HG02678 (cell line): Measurements from ENCODE around the gene COA6.
"Not testable (repeated sequence)": the region's sequence is repeated elsewhere in the genome, so short reads cannot be mapped to it uniquely, and the experiment has no call there.

Source experiments
- ATAC-seq: cut with Tn5 transposase; IDR thresholded peaks from one replicate; pipeline ENCODE4 v1.9.1; 2021; ENCODE audit warnings: mild to moderate bottlenecking, moderate library complexity; ENCODE audit not compliant: unreplicated experiment

The COA6 gene

GRCh38 chr1:234369033-234369430 lies 4.2 kb upstream of the COA6 start:
- ATAC-seq: no peak

GRCh38 chr1:234369784-234370183 lies 3.5 kb upstream of the COA6 start:
- ATAC-seq: no peak

DNA sequence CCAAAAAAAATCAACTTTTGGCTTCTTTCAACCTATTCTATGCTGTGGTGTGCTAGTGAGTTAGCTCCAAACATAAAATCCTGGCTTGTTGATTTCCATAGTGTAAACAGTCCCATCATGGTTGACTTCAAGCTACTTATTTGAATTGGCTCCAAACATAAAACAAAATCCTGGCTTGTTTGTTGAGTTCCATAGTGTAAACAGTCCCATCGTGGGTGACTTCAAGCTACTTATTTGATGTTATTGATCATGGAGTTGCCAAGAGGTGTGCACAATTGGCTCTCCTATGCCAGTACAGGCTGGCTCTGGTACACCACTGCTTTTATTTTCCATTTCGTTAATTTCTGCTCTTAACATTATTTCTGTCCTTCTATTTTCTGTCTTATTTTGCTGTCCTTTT lies 1.8 kb upstream of the COA6 start:
- ATAC-seq: no peak

DNA sequence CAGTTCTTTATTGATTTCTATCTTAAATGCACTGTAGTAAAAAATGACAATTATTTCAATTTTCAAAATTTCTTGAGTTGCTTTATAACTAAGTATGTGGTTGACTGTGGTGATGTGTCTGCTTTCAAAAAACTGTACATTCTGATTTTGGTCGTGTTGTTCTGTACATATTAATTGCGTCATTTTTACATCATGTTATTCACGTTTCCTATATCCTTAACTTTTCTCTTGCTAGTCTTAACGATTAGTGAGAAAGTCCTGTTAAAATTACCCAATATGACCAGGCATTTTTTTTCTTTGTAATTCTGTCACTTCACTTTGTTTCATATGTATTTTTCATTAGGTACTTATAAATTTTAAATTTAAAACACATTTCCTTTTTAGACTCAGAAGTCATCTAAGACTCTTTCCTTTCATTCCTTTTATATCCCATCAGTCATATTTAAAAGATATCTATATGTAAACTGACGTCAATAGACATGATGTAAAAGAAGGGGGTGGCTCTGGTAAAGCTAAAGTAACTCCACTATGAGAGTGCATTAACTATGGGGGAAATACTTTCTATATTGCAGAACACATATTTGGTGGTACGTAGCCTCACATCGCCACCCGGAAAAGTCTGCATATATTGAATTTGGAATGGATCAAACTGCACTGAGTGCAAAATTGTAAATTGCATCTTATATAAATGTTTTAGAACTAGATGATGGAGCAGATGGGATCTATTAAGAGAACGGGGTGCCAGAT lies 1.1 kb upstream of the COA6 start:
- ATAC-seq: no peak

DNA sequence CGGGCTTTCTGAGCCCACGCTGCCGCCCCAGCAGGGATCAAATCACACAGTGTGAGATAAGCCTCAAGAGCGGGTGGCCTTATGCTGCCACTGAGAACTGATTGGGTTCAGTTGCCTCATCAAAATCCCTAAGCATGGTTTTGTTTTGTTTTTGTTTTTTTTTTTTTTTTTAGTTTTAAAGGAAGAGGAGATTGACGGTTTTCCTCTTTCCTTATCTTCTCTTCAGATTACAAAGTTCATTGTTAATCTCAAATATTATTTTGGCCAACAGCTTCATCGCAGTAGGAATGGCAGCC lies 651 bp downstream of the COA6 start:
- no peak for ATAC-seq

DNA sequence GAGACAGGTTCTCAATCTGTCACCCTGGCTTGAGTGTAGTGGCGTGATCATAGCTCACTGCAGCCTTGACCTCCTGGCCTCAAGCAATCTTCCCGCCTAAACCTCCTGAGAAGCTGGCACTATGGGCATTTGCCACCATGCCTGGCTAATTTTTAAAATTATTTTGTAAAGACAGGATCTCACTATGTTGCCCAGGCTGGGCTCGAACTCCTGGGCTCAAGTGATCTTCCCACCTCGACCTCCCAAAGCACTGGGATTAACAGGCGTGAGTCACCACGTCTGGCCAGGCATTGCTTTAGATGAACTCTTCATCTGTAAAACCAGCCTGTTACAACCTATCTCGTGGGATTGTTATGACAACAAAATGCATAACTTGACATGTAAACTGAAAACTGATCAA lies 2.4 kb downstream of the COA6 start:
- ATAC-seq: no peak

- ATAC-seq: not testable (repeated sequence)
Observed at GRCh38 chr1:234379591-234380109, 6.4 kb downstream of the COA6 start.

DNA sequence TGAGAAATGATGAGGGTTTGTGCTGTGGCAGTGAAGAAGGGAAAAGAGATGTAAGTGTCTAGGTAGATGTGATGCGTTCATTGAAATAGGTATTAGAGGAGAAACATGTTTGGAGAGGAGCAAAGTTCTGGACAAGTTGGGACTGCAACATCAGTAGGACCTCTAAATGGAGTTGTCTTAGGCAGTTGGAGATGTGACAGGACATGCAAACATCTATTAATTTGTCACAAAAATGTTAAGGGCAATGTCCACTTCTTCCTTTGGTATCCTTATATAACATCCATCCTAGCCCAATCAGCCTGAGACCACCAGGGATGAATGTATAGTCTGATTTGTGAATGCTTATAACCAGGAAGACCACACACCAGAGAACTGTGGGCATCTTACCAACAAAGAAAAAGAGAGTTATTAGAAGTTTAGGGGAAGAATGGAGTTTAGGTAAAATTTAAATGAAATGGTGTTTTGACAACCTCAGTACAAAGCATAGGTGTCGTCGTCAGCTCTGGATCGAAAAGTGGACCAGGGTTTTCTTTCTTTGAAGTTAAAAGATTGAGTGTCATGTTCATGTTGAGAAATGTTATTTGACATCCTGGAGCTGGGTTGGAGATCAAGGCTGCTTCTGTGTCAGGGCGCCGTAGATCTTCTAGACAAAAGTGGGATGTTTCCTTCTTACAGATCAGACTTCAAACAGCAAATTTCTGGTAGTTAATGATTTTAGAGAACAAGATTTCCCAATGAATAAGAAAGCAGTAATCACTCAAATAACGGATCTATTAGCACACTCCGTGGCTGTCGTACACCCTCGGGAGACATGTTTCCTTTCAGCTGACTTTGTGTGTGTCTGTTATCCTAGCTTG lies 8.7 kb downstream of the COA6 start:
- no peak for ATAC-seq

DNA sequence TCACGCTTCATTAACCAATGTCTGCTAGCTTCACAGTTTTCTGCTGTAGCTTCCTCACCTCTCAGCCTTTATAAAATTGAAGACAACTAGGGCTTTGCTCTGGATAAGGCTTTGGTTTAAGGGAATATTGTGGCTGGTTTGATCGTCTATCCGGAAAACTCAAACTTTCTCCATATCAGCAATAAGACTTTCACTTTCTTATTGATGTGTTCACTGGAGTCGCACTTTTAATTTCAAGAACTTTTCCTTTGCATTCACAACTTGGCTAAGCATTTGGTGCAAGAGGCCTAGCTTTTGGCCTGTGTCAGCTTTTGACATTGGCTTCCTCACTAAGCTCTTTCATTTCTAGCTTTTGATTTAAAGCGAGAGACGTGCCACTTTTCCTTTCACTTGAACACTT lies 12.9 kb downstream of the COA6 start:
- ATAC-seq: no peak

GRCh38 chr1:234388094-234388493 lies 14.8 kb downstream of the COA6 start:
- no peak for ATAC-seq

DNA sequence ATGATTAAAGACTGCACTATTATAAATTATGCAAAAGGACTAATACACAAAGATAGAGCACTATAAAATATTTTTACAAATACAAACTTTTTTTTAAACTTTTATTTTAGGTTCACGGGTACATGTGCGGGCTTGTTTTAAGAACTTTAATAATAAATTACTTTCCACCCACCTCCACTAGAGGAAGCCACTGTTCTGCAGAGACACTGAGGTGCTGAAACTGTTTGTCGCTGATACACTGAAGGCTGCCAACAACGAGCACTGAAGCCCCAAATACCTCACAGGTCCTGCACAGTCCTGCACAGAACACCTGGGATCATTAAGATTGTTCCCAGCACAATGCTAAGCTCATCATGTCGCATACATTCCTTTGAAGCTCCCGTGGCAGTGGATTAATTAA lies 19.9 kb downstream of the COA6 start:
- ATAC-seq: no peak

- ATAC-seq: no peak
Observed at GRCh38 chr1:234395297-234395696, 22.0 kb downstream of the COA6 start.

- no peak for ATAC-seq
Observed at GRCh38 chr1:234396092-234396491, 22.8 kb downstream of the COA6 start.

- no peak for ATAC-seq
Observed at GRCh38 chr1:234396871-234397270, 23.6 kb downstream of the COA6 start.

- no peak for ATAC-seq
Observed at GRCh38 chr1:234397732-234398131, 24.5 kb downstream of the COA6 start.

DNA sequence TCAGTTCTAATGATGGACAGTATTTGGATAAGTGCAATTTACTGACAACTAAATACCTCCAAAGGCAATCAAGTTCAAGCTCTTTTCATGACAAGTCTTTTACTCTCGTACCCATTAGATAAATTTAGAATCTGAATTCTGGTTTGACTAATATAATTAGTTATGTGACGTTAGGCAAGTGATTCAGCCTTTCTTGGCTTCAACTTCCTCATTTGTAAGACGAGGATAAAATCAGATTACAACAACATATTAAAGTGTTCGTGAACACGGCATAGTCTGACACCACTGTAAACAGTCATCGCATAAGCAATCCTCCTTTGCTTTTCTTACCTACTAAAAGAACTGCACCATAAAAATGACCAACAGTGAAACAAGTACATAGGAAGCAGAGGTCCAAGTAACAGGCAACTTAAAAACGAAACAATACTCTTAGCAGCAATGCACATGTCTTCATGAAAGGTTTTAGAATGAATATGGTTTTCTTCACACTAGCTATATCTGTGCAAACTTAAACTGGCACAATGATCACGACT lies 25.7 kb downstream of the COA6 start:
- ATAC-seq: peak; percentile 51

GRCh38 chr1:234399515-234399914 lies 26.3 kb downstream of the COA6 start:
- not testable (repeated sequence) for ATAC-seq

- ATAC-seq: no peak
Observed at GRCh38 chr1:234400773-234401172, 27.5 kb downstream of the COA6 start.

DNA sequence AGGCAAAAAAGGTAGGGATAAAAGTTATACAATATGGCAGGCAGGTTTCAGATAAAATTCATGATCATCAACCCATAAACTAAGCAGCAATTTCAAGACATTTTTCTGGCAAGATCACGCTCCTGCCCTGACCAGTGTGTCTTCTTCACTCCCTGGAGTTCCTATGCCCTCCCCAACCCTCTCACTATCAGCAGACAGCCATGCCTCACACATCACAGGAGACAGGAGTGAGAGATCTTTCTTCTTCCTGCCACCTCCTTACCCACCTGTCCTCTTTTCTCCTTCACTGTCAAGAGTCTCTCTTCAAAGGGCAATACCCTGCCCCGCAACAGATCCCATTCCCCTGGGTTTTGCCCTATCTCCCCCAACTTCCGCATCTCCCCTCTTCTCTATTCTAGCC lies 28.4 kb downstream of the COA6 start:
- ATAC-seq: no peak

DNA sequence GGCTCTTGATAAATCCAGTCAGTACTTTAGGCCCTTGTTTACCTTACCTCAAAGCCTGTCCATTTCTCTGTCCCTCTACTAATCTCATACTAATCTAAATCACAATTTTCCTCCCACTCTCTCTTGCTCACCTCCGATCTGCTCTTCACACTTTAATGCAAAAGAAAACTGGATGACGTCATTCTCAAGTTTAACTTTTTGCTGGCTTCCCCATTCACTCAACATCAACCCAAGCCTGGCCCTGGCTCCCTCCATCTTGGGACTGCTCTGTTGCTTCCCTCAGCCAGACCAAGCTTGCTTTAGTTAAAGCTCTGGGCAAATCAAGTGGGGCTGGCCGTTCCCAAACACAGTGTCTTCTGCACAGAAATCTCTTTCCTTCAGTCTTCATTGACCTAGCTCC lies 29.7 kb downstream of the COA6 start:
- ATAC-seq: no peak

GRCh38 chr1:234405676-234406075 lies 32.4 kb downstream of the COA6 start:
- no peak for ATAC-seq

- ATAC-seq: no peak
Observed at GRCh38 chr1:234406871-234407270, 33.6 kb downstream of the COA6 start.
